ENCODE measurements around the gene CD151.

Gene CD151

GRCh38 chr11:830295-831117, 2.2 kb upstream of the CD151 start:
- TF ChIP-seq CTCF (IDR thresholded peaks at IDR 0.05) = no peak

GRCh38 chr11:831118-831864, 1.5 kb upstream of the CD151 start:
- TF ChIP-seq CTCF (IDR thresholded peaks at IDR 0.05) = no peak

- TF ChIP-seq CTCF (IDR thresholded peaks at IDR 0.05) = no peak
Measured at GRCh38 chr11:831961-832528, 707 bp upstream of the CD151 start.

- no peak for TF ChIP-seq CTCF (IDR thresholded peaks at IDR 0.05)
Measured at GRCh38 chr11:833114-833791, 501 bp downstream of the CD151 start.

- no peak for TF ChIP-seq CTCF (IDR thresholded peaks at IDR 0.05)
Measured at GRCh38 chr11:833849-834311, 1.1 kb downstream of the CD151 start.

- TF ChIP-seq CTCF (IDR thresholded peaks at IDR 0.05) = no peak
Measured at GRCh38 chr11:834371-835316, 1.9 kb downstream of the CD151 start.

Measured in LNCAP (cell line).